Heart left ventricle (tissue), 16 donors: Measurements from ENCODE around the gene INPP5D. TPM values are rescaled to one million over a fixed set of nuclear protein-coding genes. Genes with fewer than 3 reads are reported as not detected.
"Not testable (repeated sequence)": the region's sequence is repeated elsewhere in the genome, so short reads cannot be mapped to it uniquely, and the experiment has no call there.

Experiments used
- ATAC-seq, 4 donors: fragments of 200-7000 bp; cut with Tn5 transposase; one replicate each; pipeline ENCODE4 v1.9.1; 2020 to 2022; ENCODE audit warnings: moderate library complexity in 4 of 4, mild to moderate bottlenecking in 3 of 4, moderate number of reproducible peaks in 1 of 4
- DNase-seq, 5 donors: peaks; one replicate each; pipeline ENCODE4 v3.0.0-alpha.2; 2020
- H3K27ac ChIP-seq, 12 donors: fragments of 200-600 bp; sonication (generic) in 4 of 12; one replicate each; pipeline versions ENCODE4 v1.5.0 to v1.8.0; 2016 to 2022; ENCODE audit warnings: mild to moderate bottlenecking in 2 of 12
- H3K27me3 ChIP-seq, 9 donors: fragments of 200-600 bp; sonication (generic) in 2 of 9; one replicate each; pipeline versions ENCODE4 v1.5.1 to v1.8.0; 2016 to 2022; ENCODE audit warnings: mild to moderate bottlenecking in 3 of 9
- H3K36me3 ChIP-seq, 9 donors: fragments of 200-600 bp; sonication (generic) in 2 of 9; one replicate each; pipeline versions ENCODE4 v1.5.0 to v1.8.0; 2018 to 2022; ENCODE audit warnings: mild to moderate bottlenecking in 2 of 9
- H3K4me1 ChIP-seq, 12 donors: fragments of 200-600 bp; sonication (generic) in 4 of 12; one replicate each; pipeline versions ENCODE4 v1.5.0 to v1.8.0; 2016 to 2022; ENCODE audit warnings: mild to moderate bottlenecking in 3 of 12
- H3K4me3 ChIP-seq, 12 donors: fragments of 200-600 bp; sonication (generic) in 4 of 12; one replicate each; pipeline versions ENCODE4 v1.5.0 to v1.8.0; 2017 to 2022; ENCODE audit warnings: mild to moderate bottlenecking in 9 of 12, moderate library complexity in 4 of 12
- H3K9me3 ChIP-seq, 12 donors: fragments of 200-600 bp; sonication (generic) in 4 of 12; one replicate each; pipeline versions ENCODE4 v1.5.0 to v1.8.0; 2016 to 2022; ENCODE audit warnings: mild to moderate bottlenecking in 1 of 12
- POLR2A ChIP-seq, 2 donors: fragments of 450-650 bp; IDR thresholded peaks; one replicate each; pipeline ENCODE4 v1.6.1; 2017; ENCODE audit warnings: antibody characterized with exemption in 2 of 2, mild to moderate bottlenecking in 2 of 2, moderate library complexity in 2 of 2
- WGBS, 4 donors: extraction: QIAGEN DNeasy Blood & Tissue Kit in 2 of 4; methylation state at CpG; one replicate each; pipeline versions ENCODE4 v1.1.5 to v1.1.7; 2013 to 2018; 5-methylcytosine and 5-hydroxymethylcytosine counted together
- intact Hi-C, 10 donors: fragments of 100-400 bp; cut with DNase I; formaldehyde crosslinking; loops; one replicate each; pipeline versions ENCODE4 v1.11.1 to v1.14.2; 2022
- polyA plus RNA-seq, 2 donors: library from polyadenylated mRNA; stranded (reverse); fragments of 200-250 nt; gene quantifications; one replicate each; pipeline ENCODE4 v1.2.3, GENCODE V29; 2013
- total RNA-seq, 9 donors: library from RNA; depleted of rRNA in 2 of 9; stranded (reverse); fragments of >200 nt in 2 of 9; fragmentation: NEBNext Ultra II Directional in 3 of 9; extraction: Animal tissue kit (Norgen Biotek cat#: 25700) in 3 of 9; gene quantifications; one replicate each; pipeline versions ENCODE4 v1.1.0 to v1.2.4, GENCODE V29; 2016 to 2023
- TF ChIP-seq, protein P1 (sequence below), 12 donors: fragments of 200-600 bp; sonication (generic) in 4 of 12; IDR thresholded peaks; one replicate each; pipeline versions ENCODE4 v1.5.0 to v1.8.0; 2018 to 2022; ENCODE audit warnings: antibody characterized with exemption in 12 of 12, mild to moderate bottlenecking in 5 of 12
- donor health status: ischemic (EF 13 %, LVEDD 7.1; RV severe dilation, severe dysfunction).
- donor health status: healthy with polysubstance abuse.
- donor health status: DM: no; HTN: yes; CAD: no.
- donor health status: DM: no; HTN: no; CAD: no.
- donor health status: ischemic (EF 25% LVEDD 6.9; RV normal size, moderate dysfunction).
- donor health status: ischemic (EF 25% LVEDD 5.7; RV mildly dilated, moderate dysfunction).
- donor health status: healthy.
- donor health status: DM: yes; HTN: yes; CAD: no.
- donor health status: ischemic (EF 35%, LVEDD 5.7; RV mildly dilated, moderate dysfunction).
- donor health status: nonischemic (EF 11% LVEDD 7.7; RV severe dilation, severe dysfunction).
- donor health status: DM: yes; HTN: yes; CAD: no.
- donor health status: PGD.
- donor health status: ischemic (EF 29% LVEDD 5.4; RV normal size, mild dysfunction).
- donor health status: nonischemic (EF 23%, LVEDD 6.1; RV moderate dilation, normal function).

The INPP5D gene
- total and polyA plus RNA-seq, 11 donors: 2.8 to 29.1 (median 4.9) TPM

DNA sequence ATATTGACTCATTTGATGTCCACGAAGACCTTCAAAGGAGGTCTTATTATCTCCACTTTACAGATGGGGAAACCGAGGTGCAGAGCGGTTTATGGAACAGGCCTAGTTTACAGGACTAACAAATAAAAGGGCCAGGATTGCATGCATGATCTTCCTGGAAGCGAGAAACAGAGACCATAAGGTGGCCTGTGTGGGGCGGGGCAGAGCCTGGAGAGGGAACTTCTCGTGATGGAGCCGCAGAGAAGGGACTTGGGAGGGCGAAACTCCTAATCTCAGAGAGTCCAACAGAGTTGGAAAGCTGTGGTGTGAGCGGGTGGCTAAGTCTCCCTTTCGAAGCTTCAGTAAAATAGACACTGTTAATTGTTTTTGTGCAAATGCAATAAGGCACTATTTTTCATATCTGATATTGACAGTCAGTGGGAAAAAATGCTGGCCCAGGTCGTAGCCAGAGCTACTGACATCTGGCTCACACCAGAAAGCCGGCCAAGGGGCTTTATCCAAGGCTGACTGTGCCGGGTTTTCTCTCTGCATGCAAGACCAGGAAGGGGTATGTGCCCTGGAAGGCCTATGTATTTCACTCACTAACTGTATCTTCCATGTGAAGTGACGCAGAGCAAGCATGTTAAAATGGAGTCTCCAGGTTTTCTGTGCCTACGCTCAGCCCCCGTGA, 4.5 kb downstream of the INPP5D start:
- WGBS, 4 donors: 78 to 91% (median 80%) methylated on average over 15 to 16 of the region's 16 CpGs
- intact Hi-C loops: no loop called here
- peaks cover 0 to 75% (median 26%) of the 10 kb centered on the region in 12 donors for H3K4me1 ChIP-seq
- H3K27ac ChIP-seq: peak overlapping the region in 1 of 12 donors; percentile 46
- H3K27me3 ChIP-seq: no peaks in the 10 kb centered on the region
- ATAC-seq: no peak
- no peaks in the 10 kb centered on the region for H3K9me3 ChIP-seq
- peaks cover 0 to 11% (median 0%) of the 10 kb centered on the region in 9 donors for H3K36me3 ChIP-seq
- no peak overlapping the region for H3K4me3 ChIP-seq
- peak in 1 of 5 donors; percentile 49 for DNase-seq
- TF ChIP-seq, protein P1, sequence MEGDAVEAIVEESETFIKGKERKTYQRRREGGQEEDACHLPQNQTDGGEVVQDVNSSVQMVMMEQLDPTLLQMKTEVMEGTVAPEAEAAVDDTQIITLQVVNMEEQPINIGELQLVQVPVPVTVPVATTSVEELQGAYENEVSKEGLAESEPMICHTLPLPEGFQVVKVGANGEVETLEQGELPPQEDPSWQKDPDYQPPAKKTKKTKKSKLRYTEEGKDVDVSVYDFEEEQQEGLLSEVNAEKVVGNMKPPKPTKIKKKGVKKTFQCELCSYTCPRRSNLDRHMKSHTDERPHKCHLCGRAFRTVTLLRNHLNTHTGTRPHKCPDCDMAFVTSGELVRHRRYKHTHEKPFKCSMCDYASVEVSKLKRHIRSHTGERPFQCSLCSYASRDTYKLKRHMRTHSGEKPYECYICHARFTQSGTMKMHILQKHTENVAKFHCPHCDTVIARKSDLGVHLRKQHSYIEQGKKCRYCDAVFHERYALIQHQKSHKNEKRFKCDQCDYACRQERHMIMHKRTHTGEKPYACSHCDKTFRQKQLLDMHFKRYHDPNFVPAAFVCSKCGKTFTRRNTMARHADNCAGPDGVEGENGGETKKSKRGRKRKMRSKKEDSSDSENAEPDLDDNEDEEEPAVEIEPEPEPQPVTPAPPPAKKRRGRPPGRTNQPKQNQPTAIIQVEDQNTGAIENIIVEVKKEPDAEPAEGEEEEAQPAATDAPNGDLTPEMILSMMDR (IDR thresholded peaks at IDR 0.05): no peak
- TF ChIP-seq POLR2A (IDR thresholded peaks at IDR 0.05): no peak

DNA sequence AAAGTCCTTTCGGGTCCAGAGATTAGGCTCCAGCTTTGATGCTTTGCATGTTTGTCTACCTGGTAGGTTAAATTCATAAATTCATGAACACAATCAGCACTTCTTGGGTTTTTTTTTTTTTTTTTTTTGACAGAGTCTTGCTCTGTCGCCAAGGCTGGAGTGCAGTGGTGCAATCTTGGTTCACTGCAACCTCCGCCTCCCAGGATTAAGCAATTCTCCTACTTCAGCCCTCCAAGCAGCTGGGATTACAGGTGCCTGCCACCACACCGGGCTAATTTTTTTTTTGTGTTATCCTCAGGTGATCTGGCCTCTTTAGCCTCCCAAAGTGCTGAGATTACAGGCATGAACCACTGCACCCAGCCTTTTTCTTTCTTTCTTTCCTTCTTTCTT, 5.1 kb downstream of the INPP5D start:
- H3K4me3 ChIP-seq, DNase-seq, ATAC-seq, H3K27me3 ChIP-seq, intact Hi-C loops, H3K9me3 ChIP-seq: not testable (repeated sequence)
- Histone ChIP-seq H3K27ac (peak overlapping the region in 1 of 12 donors; percentile 46), H3K36me3 (peaks cover 0 to 11% (median 0%) of the 10 kb centered on the region in 9 donors), H3K4me1 (peaks cover 0 to 73% (median 23%) of the 10 kb centered on the region in 12 donors)
- WGBS, 4 donors: 74 to 90% (median 86%) methylated on average over 4 of the region's 4 CpGs

DNA sequence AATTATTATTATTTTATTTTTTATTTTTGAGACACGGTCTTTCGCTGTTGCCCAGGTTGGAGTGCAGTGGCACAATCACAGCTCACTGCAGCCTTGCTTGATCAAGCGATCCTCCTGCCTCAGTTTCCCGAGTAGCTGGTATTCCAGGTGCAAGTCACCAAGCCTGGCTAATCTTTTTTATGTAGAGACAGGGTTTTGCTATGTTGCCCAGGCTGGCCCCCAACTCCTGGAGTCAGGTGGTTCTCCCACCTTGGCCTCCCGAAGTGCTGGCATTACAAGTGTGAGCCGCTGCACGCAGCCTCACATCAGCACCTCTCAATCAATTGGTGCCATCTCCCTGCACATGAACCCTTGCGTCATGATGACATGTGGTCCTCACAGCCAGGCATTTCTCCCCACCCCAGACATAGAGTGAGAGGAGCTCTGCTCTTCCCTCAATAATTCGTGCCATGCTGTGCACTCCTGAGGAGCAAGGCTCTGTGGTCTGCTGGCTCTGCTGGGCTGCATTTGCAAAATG, 5.9 kb downstream of the INPP5D start:
- Histone ChIP-seq H3K27ac (no peak overlapping the region), H3K27me3 (no peaks in the 10 kb centered on the region), H3K36me3 (peaks cover 0 to 11% (median 0%) of the 10 kb centered on the region in 9 donors), H3K4me3 (no peak overlapping the region), H3K4me1 (peaks cover 0 to 75% (median 23%) of the 10 kb centered on the region in 12 donors), H3K9me3 (peaks cover 0 to 2% (median 0%) of the 10 kb centered on the region in 12 donors)
- TF ChIP-seq, protein P1 (IDR thresholded peaks at IDR 0.05): no peak
- TF ChIP-seq POLR2A (IDR thresholded peaks at IDR 0.05): no peak
- no peak for ATAC-seq
- 87 to 100% (median 94%) methylated on average over 8 to 9 of the region's 9 CpGs for WGBS, 4 donors
- intact Hi-C loops: no loop called here
- DNase-seq: peak in 1 of 5 donors; percentile 22

DNA sequence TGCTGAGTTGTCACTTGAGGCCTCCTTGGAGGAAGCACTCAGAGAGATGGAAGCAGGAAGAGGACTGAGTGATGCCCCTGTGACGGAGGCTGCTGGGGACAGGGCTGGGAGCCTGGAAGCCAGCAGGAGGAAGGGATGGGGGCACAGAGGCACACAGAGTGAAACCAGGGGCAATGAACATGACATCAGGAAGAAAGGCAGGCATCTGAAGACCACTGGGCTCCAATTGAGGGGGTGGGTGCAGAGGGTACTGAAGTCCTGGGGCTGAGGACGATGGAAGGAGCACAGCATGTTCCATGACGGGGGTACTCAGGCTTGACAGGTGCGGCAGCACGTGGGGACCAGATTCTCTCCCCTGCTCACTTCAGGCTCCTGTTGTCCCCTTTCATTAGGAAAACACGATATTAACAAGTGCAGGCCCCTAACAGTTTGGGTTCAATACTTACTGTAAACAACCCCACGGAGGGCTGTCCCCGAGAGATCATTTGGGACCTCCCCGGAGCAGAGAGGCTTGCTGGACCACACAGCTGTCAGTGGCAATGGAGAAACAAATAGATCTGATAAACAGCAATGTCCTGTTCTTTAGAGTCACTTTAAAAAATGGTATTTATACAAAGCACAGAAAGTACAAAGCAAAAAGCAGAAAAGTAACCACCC, 8.7 kb downstream of the INPP5D start:
- no peak overlapping the region for H3K27ac ChIP-seq
- H3K4me3 ChIP-seq: no peak overlapping the region
- DNase-seq (no peak), ATAC-seq (peak in 1 of 4 donors; percentile 47)
- peaks cover 0 to 26% (median 0%) of the 10 kb centered on the region in 9 donors for H3K36me3 ChIP-seq
- intact Hi-C loops: no loop called here
- H3K27me3 ChIP-seq: no peaks in the 10 kb centered on the region
- TF ChIP-seq, protein P1 (IDR thresholded peaks at IDR 0.05): no peak
- TF ChIP-seq POLR2A (IDR thresholded peaks at IDR 0.05): no peak
- WGBS, 4 donors: 64 to 70% (median 66%) methylated on average over 9 of the region's 9 CpGs
- H3K9me3 ChIP-seq: peaks cover 0 to 19% (median 6%) of the 10 kb centered on the region in 12 donors
- peaks cover 0 to 61% (median 4%) of the 10 kb centered on the region in 12 donors for H3K4me1 ChIP-seq
